Measurements from ENCODE around the gene FAM111B.
"Not testable (repeated sequence)": the region's sequence is repeated elsewhere in the genome, so short reads cannot be mapped to it uniquely, and the experiment has no call there.

FAM111B gene

GRCh38 chr11:59102259-59102765 is 4.7 kb upstream of the FAM111B start:
- peak; percentile 58 for DNase-seq

GRCh38 chr11:59107721-59108120 is 684 bp downstream of the FAM111B start:
- not testable (repeated sequence) for DNase-seq

- no peak for DNase-seq
These were observed 5.5 kb downstream of the FAM111B start for GRCh38 chr11:59112494-59112893.

GRCh38 chr11:59114344-59114743 is 7.3 kb downstream of the FAM111B start:
- DNase-seq = no peak

- no peak for DNase-seq
These were observed 8.5 kb downstream of the FAM111B start for GRCh38 chr11:59115553-59115952.

- DNase-seq = no peak
These were observed 10.7 kb downstream of the FAM111B start for GRCh38 chr11:59117774-59118173.

- no peak for DNase-seq
These were observed 12.8 kb downstream of the FAM111B start for GRCh38 chr11:59119826-59120225.

- peak; percentile 91 for DNase-seq
These were observed 28.8 kb downstream of the FAM111B start for GRCh38 chr11:59135648-59136461.

- not testable (repeated sequence) for DNase-seq
These were observed 29.5 kb downstream of the FAM111B start for GRCh38 chr11:59136551-59136950.

- no peak for DNase-seq
These were observed 30.2 kb downstream of the FAM111B start for GRCh38 chr11:59137190-59137589.

GRCh38 chr11:59138643-59139042 is 31.6 kb downstream of the FAM111B start:
- DNase-seq = no peak

GRCh38 chr11:59141191-59141590 is 34.2 kb downstream of the FAM111B start:
- DNase-seq = no peak

GRCh38 chr11:59141673-59142460 is 34.8 kb downstream of the FAM111B start:
- no peak for DNase-seq

- peak; percentile 92 for DNase-seq
These were observed 35.8 kb downstream of the FAM111B start, which contains the start of gene FAM111A for GRCh38 chr11:59142530-59143507. Gene FAM111A (plus strand): TSS chr11:59142856. CDS start chr11:59148873, 6,017 bp downstream.

- DNase-seq = no peak
These were observed 37.1 kb downstream of the FAM111B start for GRCh38 chr11:59144096-59144495.

- DNase-seq = peak; percentile 87
These were observed 37.7 kb downstream of the FAM111B start for GRCh38 chr11:59144579-59145345.

GRCh38 chr11:59145534-59145933 is 38.5 kb downstream of the FAM111B start:
- DNase-seq = no peak

- no peak for DNase-seq
These were observed 44.7 kb downstream of the FAM111B start for GRCh38 chr11:59151761-59152160.

- DNase-seq = no peak
These were observed 45.4 kb downstream of the FAM111B start for GRCh38 chr11:59152312-59152951.

- DNase-seq = no peak
These were observed 47.6 kb downstream of the FAM111B start for GRCh38 chr11:59154610-59155009.

GRCh38 chr11:59157433-59157832 is 50.4 kb downstream of the FAM111B start:
- no peak for DNase-seq
